Dendritic cell treated with granulocyte-macrophage colony-stimulating factor and Interleukin-4, amounts not matched to agents 40 ng/mL and 50 ng/mL, for 4 days (primary cell): ENCODE measurements around the gene SIRPA.

Source experiments
- H3K27ac Mint-ChIP-seq: one replicate; pipeline ENCODE4 v1.8.0; 2022; ENCODE audit warnings: mild to moderate bottlenecking, mixed read lengths
- H3K27me3 Mint-ChIP-seq: one replicate; pipeline ENCODE4 v1.8.0; 2022; ENCODE audit warnings: mild to moderate bottlenecking, mixed read lengths
- H3K36me3 Mint-ChIP-seq: one replicate; pipeline ENCODE4 v1.8.0; 2022; ENCODE audit warnings: low read depth, mixed read lengths
- H3K4me1 Mint-ChIP-seq: one replicate; pipeline ENCODE4 v1.8.0; 2022; ENCODE audit warnings: low read depth, mixed read lengths
- H3K4me3 Mint-ChIP-seq: one replicate; pipeline ENCODE4 v1.8.0; 2022; ENCODE audit warnings: mild to moderate bottlenecking, moderate library complexity, mixed read lengths
- H3K9me3 Mint-ChIP-seq: one replicate; pipeline ENCODE4 v1.8.0; 2022; ENCODE audit warnings: mixed read lengths
- intact Hi-C: fragments of 100-400 bp; cut with micrococcal nuclease; formaldehyde crosslinking; loops from one replicate; pipeline ENCODE4 v1.15.0; 2022

The SIRPA gene

DNA sequence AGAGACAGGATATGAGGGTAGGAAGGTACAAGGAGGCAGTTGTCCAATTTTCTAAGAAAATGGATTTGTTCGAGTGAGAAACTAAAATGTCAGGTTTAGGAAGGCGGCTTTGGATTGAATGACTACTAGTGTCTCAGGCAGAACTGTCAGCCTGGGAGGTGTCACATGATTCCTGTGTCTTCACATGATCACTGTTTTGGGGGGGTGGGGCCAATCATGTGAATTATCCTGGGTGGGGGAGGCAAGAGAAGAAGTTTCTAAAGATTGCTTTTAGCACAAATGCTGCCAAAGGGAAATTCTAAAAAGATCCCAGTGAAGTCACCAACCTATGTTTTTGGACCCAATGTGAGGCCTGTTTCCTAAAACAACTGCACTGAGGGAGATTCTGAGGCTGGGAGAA lies 2.3 kb downstream of the SIRPA start:
- H3K27ac Mint-ChIP-seq: peak overlapping the region; percentile 98

DNA sequence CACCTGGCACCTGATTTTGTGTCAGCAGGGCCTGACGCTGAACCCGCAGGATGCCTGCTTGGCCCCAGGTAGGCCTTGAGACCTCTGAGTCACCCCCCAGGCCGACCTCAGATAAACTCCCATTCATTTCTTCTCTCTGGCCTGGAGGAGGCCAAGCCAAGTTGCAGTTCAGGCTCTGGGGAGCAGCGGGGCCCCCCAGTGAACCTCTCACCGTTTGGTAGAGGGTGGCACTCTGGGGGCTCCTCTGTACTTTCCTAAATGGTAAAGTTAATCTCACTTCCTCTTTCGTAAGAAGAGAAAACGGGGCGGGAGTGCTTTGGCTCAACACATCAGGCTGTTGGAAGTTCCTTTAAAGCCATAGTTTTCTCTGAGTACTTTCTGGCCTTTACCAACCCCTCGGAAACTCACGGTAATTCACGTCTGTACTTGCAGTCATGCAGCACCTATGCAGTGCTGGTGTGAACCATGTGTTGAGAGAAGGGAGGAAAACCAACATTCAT lies 2.8 kb downstream of the SIRPA start:
- intact Hi-C loops: loop anchor here (2.0 to 5.0 kb wide), 2 partner anchors 56 to 95 kb away; no protein-coding TSS in a partner anchor
- no peaks in the 10 kb centered on the region for H3K9me3 Mint-ChIP-seq
- peaks cover 79% of the 10 kb centered on the region for H3K4me1 Mint-ChIP-seq
- H3K4me3 Mint-ChIP-seq: peak overlapping the region; percentile 97
- H3K36me3 Mint-ChIP-seq: peaks cover 93% of the 10 kb centered on the region
- no peaks in the 10 kb centered on the region for H3K27me3 Mint-ChIP-seq
- peak overlapping the region; percentile 98 for H3K27ac Mint-ChIP-seq

More for the DNA sequence above, 2.3 kb downstream of the SIRPA start:
- Mint-ChIP-seq H3K9me3 (no peaks in the 10 kb centered on the region), H3K36me3 (peaks cover 88% of the 10 kb centered on the region), H3K4me1 (peaks cover 79% of the 10 kb centered on the region), H3K27me3 (peaks cover 1% of the 10 kb centered on the region), H3K4me3 (peak overlapping the region; percentile 97)
- intact Hi-C loops: loop anchor here (2.0 to 5.0 kb wide), 2 partner anchors 55 to 95 kb away; no protein-coding TSS in a partner anchor

DNA sequence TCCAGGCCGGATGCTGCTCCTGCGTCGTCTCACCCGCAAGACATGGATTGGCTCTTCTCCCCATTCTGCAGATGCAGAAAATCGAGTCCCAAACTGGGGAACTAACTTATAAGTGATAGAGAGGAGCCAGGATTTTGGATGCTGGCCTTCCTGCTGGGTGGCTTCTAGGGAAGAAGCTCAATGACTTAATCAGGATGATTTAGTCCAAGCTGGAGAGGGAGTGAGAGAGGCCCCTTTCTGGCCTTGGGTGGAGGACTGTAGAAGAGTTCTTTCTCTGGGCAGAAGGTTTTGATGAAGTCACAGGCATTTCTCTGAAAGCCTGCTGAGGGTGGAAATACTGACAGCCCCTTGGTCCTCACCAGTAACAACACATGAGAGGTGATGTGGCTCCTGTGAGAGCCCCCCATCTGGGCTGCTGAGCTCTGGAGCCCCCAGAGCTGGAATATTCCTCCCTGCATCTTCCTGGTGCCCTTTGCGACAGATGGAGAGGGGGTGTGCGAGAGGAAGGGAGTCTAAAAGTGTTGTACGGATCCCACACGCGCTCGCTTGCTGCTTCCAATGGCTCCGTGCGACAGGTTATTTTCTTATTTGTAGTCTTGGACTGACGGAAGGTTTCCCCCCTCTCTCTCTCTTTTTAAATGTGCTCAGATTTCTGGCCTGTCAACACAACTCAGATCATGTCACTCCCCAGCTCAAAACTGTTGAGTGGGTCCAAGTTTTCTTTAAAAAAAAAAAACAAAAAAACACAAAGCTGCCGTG lies 3.5 kb downstream of the SIRPA start:
- H3K27me3 Mint-ChIP-seq: no peaks in the 10 kb centered on the region
- intact Hi-C loops: loop anchor here (5.0 kb wide), 1 partner anchor 56 kb away; no protein-coding TSS in a partner anchor

DNA sequence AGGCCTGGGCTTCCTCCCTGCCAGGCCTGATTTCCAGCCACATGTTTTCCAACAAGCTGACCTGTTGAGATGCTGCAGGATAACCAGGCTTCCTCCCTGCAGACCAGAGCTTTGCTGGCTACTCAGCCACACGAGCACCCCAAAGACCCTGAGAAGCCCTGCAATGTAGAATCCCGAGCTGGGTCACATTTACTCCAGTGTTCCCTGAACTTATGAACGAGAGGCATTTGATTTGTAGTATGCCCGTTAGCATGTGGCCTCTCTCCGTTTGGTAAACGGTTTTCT lies 4.0 kb downstream of the SIRPA start:
- H3K4me1 Mint-ChIP-seq: peaks cover 80% of the 10 kb centered on the region
- H3K27me3 Mint-ChIP-seq: no peaks in the 10 kb centered on the region
- H3K27ac Mint-ChIP-seq: peak overlapping the region; percentile 98
- H3K4me3 Mint-ChIP-seq: peak overlapping the region; percentile 97
- H3K9me3 Mint-ChIP-seq: no peaks in the 10 kb centered on the region
- peaks cover 97% of the 10 kb centered on the region for H3K36me3 Mint-ChIP-seq
- intact Hi-C loops: loop anchor here (5.0 kb wide), 1 partner anchor 57 kb away; no protein-coding TSS in a partner anchor

More for the DNA sequence above, 3.5 kb downstream of the SIRPA start:
- Mint-ChIP-seq H3K4me1 (peaks cover 79% of the 10 kb centered on the region), H3K4me3 (peak overlapping the region; percentile 97), H3K36me3 (peaks cover 97% of the 10 kb centered on the region), H3K9me3 (no peaks in the 10 kb centered on the region), H3K27ac (peak overlapping the region; percentile 98)

DNA sequence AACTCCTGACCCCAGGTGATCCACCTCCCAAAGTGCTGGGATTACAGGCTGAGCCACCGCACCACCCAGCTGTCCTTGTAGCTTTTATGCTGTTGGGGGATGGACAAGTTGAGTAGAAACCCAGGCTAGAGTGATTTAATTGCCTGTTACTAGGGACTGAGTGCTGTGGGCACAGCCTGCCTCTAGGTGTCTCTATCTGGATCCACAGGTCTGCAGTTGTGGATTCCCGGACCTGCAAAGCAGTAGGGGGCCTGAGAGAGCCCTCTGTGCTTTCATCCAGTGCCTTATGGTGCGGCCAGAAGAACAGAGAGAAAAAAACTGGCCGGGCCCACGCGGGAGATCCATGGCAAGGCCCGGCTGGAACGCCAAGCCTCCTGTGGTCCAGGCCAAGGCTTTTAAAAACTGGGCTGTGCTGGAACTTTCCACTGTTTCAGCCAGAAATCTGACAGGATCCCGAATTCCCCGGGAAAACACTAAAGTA lies 5.2 kb downstream of the SIRPA start:
- peaks cover 100% of the 10 kb centered on the region for H3K36me3 Mint-ChIP-seq
- H3K27me3 Mint-ChIP-seq: no peaks in the 10 kb centered on the region
- H3K9me3 Mint-ChIP-seq: no peaks in the 10 kb centered on the region
- H3K4me3 Mint-ChIP-seq: no peak overlapping the region
- H3K27ac Mint-ChIP-seq: no peak overlapping the region
- intact Hi-C loops: no loop called here
- H3K4me1 Mint-ChIP-seq: peaks cover 92% of the 10 kb centered on the region

DNA sequence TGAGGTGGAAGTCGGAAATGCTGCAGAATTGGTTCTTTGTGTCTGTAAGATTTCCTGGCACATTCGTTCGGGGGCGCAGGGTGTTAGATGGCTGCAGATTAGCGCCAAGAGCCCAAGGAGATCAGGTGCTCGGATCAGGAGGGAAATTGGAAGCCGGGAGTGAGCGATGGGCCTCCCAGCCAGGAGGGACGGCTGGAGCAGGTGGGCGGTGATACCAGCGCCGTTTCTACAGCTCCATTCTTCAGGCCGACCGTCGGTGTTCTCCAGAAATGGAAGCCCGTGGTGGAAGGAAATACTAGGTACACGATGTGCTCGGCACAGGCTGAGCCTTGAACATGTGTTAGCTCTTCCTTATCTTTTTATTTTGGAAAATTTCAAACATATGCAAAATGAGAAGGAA lies 6.5 kb downstream of the SIRPA start:
- Mint-ChIP-seq H3K4me3 (no peak overlapping the region), H3K27ac (no peak overlapping the region), H3K36me3 (peaks cover 100% of the 10 kb centered on the region), H3K9me3 (no peaks in the 10 kb centered on the region), H3K4me1 (peaks cover 97% of the 10 kb centered on the region), H3K27me3 (no peaks in the 10 kb centered on the region)
- intact Hi-C loops: no loop called here

DNA sequence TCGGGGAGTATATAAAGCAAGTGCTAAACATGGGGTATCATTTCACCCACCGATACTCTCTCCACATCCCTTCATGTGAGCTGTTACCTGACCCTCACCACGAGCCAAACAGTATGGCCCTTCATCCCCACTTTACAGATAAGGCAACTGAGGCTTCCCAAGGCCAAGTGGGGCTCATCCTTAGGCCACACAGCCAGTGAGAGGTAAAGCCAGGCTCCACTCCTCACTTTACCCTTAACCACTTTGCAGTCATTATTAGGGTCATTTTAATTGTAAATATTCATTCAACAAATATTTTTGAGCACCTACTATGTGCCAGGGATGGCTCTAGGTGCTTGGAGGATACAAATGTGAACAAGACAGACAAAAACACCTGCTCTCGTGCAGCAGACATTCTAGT lies 7.0 kb downstream of the SIRPA start:
- Mint-ChIP-seq H3K36me3 (peaks cover 100% of the 10 kb centered on the region), H3K4me1 (peaks cover 95% of the 10 kb centered on the region), H3K27me3 (no peaks in the 10 kb centered on the region), H3K9me3 (no peaks in the 10 kb centered on the region), H3K4me3 (no peak overlapping the region), H3K27ac (no peak overlapping the region)
- intact Hi-C loops: no loop called here

DNA sequence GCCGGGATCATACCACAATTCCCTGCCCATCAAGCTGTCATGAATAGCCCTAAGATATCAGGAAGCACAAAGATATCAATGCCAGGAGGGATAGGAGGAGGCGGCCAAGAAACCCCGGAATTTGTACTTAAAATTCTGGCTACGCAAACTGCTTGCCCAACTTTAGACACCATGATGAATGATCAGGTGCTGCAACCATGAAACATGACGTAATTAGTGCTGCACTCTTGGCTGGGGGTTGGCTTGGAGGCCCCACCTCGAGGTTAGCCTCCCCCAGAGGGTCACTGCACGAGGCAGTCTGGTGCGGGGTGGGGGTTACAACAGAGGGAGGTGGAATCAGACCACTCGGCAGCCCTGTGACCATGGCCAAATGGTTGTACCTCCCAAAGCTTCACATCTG lies 8.9 kb downstream of the SIRPA start:
- intact Hi-C loops: no loop called here
- Mint-ChIP-seq H3K27ac (no peak overlapping the region), H3K36me3 (peaks cover 100% of the 10 kb centered on the region), H3K27me3 (no peaks in the 10 kb centered on the region), H3K4me3 (no peak overlapping the region), H3K9me3 (no peaks in the 10 kb centered on the region), H3K4me1 (peaks cover 95% of the 10 kb centered on the region)

DNA sequence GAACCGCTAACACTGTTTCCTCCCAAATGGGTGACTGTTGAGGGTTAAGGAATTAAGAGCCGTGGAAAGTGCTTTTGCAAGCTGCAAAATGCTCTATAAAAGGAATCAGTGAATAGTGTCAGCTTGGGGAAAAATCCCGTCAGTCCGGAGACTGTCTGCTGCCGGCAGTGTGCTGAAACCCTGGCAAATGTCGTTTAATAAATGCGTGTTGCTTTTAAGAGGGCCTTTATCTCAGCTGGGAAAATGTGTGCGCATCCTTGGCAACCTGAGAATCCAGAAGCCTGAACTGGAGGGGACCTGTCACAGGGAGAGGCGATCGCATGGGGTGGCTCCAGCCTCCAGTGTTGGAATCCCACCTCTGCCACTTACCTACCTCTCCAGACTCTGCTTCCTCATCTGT lies 9.8 kb downstream of the SIRPA start:
- H3K27ac Mint-ChIP-seq: no peak overlapping the region
- H3K27me3 Mint-ChIP-seq: no peaks in the 10 kb centered on the region
- H3K36me3 Mint-ChIP-seq: peaks cover 99% of the 10 kb centered on the region
- no peaks in the 10 kb centered on the region for H3K9me3 Mint-ChIP-seq
- intact Hi-C loops: no loop called here
- peaks cover 88% of the 10 kb centered on the region for H3K4me1 Mint-ChIP-seq
- H3K4me3 Mint-ChIP-seq: no peak overlapping the region

DNA sequence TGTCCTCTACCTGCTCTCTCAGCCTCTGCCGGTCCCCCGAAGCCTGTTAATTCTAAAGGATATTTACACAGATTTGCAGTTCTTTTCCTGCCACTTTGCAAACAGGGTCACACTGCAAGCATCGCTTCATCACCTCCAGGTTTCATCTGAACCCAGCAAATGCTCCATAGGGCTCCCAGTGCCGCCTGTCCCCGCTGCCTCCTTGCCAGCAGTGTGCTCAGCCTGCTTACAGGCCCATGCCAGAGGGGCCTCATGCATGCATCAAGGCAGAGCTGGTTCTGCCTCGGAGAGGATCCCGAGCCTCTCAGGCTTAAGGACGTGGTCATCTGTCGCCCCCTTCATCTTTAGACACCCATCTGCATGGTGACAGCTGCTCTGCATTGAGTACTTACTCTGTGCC lies 10.5 kb downstream of the SIRPA start:
- peaks cover 82% of the 10 kb centered on the region for H3K4me1 Mint-ChIP-seq
- no peaks in the 10 kb centered on the region for H3K9me3 Mint-ChIP-seq
- no peaks in the 10 kb centered on the region for H3K27me3 Mint-ChIP-seq
- peaks cover 99% of the 10 kb centered on the region for H3K36me3 Mint-ChIP-seq
- no peak overlapping the region for H3K27ac Mint-ChIP-seq
- intact Hi-C loops: no loop called here
- no peak overlapping the region for H3K4me3 Mint-ChIP-seq

DNA sequence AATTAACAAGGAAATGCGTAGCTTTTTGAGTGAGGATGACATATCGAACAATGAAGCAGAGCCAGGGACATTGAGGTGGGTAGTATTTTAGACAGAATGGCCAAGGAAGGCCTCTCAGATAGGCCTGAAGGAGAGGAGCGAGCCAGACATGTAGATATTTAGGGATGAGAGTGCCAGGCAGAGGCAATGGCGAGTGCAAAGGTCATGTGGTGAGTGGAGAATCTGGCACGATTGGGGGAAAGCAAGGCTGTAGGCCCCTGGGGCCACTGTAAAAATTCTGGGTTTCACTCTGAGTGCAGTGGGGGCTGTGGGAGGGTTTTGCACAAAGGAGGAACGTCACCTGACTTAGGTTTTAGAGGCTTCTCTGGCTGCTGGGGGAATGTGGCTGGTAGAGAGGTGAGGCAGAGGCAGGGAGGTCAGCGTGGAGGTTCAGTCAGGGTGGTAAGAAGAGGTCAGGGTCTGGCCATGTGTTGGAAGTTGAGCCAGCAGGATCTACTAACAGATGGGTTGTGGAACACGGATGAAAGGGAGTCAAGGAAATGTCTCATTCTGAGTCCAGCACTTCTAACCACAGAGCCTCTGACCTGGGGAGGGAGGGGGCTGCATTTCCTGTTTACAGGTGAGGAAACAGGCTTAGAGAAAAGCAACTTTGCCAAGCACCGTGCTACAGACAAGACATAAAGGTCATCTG lies 11.3 kb downstream of the SIRPA start:
- no peaks in the 10 kb centered on the region for H3K9me3 Mint-ChIP-seq
- H3K27ac Mint-ChIP-seq: peak overlapping the region; percentile 1
- H3K4me3 Mint-ChIP-seq: no peak overlapping the region
- H3K36me3 Mint-ChIP-seq: peaks cover 98% of the 10 kb centered on the region
- intact Hi-C loops: no loop called here
- H3K4me1 Mint-ChIP-seq: peaks cover 76% of the 10 kb centered on the region
- H3K27me3 Mint-ChIP-seq: no peaks in the 10 kb centered on the region

DNA sequence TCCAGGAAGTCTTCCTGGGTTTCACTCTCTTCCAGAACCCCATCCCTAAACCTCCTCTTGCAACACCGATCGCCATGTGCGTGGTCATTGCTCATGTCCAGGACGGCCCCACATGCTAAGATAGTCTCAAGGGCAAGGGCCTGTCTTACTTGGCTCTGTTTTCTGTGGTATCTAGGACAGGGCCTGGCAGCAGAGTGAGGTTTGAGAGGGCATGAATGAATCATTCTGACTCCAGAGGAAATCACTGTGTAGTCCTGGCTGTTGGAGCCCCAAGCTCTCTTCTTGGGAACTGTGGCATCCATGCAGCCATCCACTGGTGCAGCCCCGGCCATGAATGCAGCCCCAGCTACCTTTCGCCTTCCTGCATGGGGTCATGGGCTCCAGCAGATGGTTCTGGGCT lies 12.4 kb downstream of the SIRPA start:
- no peak overlapping the region for H3K4me3 Mint-ChIP-seq
- H3K36me3 Mint-ChIP-seq: peaks cover 98% of the 10 kb centered on the region
- H3K27ac Mint-ChIP-seq: peak overlapping the region; percentile 16
- H3K9me3 Mint-ChIP-seq: no peaks in the 10 kb centered on the region
- intact Hi-C loops: no loop called here
- H3K27me3 Mint-ChIP-seq: no peaks in the 10 kb centered on the region
- H3K4me1 Mint-ChIP-seq: peaks cover 75% of the 10 kb centered on the region

DNA sequence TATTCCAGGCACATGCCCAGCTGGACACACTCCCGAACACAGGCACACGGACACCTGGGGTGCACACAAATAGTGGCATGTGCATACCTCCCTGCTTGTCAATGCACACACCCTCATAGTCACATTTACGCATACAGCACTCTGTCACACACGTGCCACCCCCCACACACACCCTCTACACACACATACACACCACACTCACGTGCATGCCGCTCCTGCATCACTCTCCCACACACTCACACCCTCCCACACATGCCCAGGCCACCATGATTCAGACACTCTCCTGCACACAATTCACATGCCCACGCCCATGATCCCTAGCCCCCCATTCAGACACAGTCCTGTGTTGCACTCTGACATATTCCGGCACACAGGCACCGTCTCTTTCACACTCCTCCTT lies 13.0 kb downstream of the SIRPA start:
- intact Hi-C loops: no loop called here
- Mint-ChIP-seq H3K4me1 (peaks cover 75% of the 10 kb centered on the region), H3K36me3 (peaks cover 98% of the 10 kb centered on the region), H3K9me3 (no peaks in the 10 kb centered on the region), H3K27ac (no peak overlapping the region), H3K27me3 (no peaks in the 10 kb centered on the region), H3K4me3 (no peak overlapping the region)

DNA sequence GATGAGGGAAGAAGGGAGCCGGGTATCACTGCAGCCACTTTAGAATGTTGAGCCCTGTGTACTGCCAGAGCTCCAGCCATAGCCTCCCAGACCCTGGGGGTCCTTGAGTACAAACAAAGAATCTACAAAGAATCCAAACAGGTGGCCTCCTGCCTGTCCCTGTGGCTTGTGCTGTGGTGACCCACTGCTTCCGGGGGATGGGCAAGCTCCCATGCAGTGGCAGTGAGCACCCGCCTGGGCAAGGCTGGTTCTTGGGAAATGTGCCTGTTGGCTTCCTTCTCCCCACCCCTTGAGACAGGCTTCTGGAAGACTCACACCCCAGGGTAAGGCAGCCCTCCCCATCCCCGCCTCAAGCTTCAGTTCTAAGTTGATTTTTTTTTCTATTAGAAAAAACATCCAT lies 13.9 kb downstream of the SIRPA start:
- intact Hi-C loops: no loop called here
- H3K4me3 Mint-ChIP-seq: no peak overlapping the region
- no peaks in the 10 kb centered on the region for H3K27me3 Mint-ChIP-seq
- H3K4me1 Mint-ChIP-seq: peaks cover 74% of the 10 kb centered on the region
- peaks cover 98% of the 10 kb centered on the region for H3K36me3 Mint-ChIP-seq
- no peak overlapping the region for H3K27ac Mint-ChIP-seq
- no peaks in the 10 kb centered on the region for H3K9me3 Mint-ChIP-seq
